ENCODE results near the gene CYTH2. TPM values are rescaled to one million over a fixed set of nuclear protein-coding genes. Genes with fewer than 3 reads are reported as not detected.
"Not testable (repeated sequence)": the region's sequence is repeated elsewhere in the genome, so short reads cannot be mapped to it uniquely, and the experiment has no call there.

The CYTH2 gene
- total and polyA plus RNA-seq, 2 of the 8 experiments (the other 6 are each of a cell fraction or from before 2014, with no cell fraction given) = 43.7 to 71.4 TPM

DNA sequence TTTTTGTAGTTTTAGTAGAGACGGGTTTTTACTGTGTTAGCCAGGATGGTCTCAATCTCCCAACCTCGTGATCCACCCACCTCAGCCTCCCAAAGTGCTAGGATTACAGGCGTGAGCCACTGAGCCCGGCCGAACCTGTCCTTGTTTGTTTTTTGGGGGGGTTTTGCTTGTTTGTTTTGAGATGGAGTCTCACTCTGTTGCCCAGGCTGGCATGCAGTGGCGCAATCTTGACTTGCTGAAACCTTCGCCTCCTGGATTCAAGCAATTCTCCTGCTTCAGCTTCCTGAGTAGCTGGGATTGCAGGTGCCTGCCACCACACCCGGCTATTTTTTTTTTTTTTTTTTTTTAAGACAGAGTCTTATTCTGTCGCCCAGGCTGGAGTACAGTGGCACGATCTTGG lies 17.5 kb downstream of the CYTH2 start:
- H3K36me3 ChIP-seq (ENCODE audit: control insufficient read depth in 2 of 4, insufficient read depth in 4 of 4, low read length in 3 of 4); FAIRE-seq; H3K9ac ChIP-seq (replicated peaks in 1 of 4; ENCODE audit: extremely low read depth in 1 of 4, low read depth in 3 of 4, low read length in 3 of 4); H4K5ac ChIP-seq (ENCODE audit: insufficient read length, low read depth, low read length); H3K4me1 ChIP-seq (replicated peaks in 1 of 4; ENCODE audit: control insufficient read depth in 3 of 4, insufficient read depth in 4 of 4, low read length in 3 of 4); H2BK15ac ChIP-seq (ENCODE audit: low read length); H2AK5ac ChIP-seq (ENCODE audit: low read depth, low read length); H3K23ac ChIP-seq (ENCODE audit: insufficient read length); H2AFZ ChIP-seq (ENCODE audit: low read length); H2BK20ac ChIP-seq (ENCODE audit: low read length); H3K27me3 ChIP-seq (replicated peaks in 1 of 4; ENCODE audit: control insufficient read depth in 3 of 4, extremely low read depth in 1 of 4, insufficient read depth in 3 of 4, low read length in 3 of 4); H3K23me2 ChIP-seq (ENCODE audit: low read depth, low read length); H3K4ac ChIP-seq (replicated peaks; ENCODE audit: insufficient read length, low read depth, low read length); H3K56ac ChIP-seq (replicated peaks; ENCODE audit: insufficient read length, low read depth, low read length); H3K9me3 ChIP-seq (ENCODE audit: insufficient read depth in 2 of 2, low read depth in 1 of 2, low read length in 1 of 2); H4K8ac ChIP-seq (ENCODE audit: extremely low read depth, insufficient read depth, low read length); H4K91ac ChIP-seq (replicated peaks; ENCODE audit: insufficient read length, low read length); H2BK12ac ChIP-seq (ENCODE audit: low read depth, low read length); DNase-seq (ENCODE audit: low read depth in 1 of 2, low spot score in 2 of 2); H3K79me2 ChIP-seq (ENCODE audit: control insufficient read depth in 1 of 2, insufficient read depth in 2 of 2, low read length in 2 of 2); H3K18ac ChIP-seq (ENCODE audit: extremely low read depth, low read length); H2BK120ac ChIP-seq (replicated peaks; ENCODE audit: low read depth, low read length); H3K79me1 ChIP-seq (ENCODE audit: low read depth, low read length); H4K20me1 ChIP-seq (replicated peaks in 1 of 2; ENCODE audit: control insufficient read depth in 1 of 2, insufficient read depth in 2 of 2, low read length in 2 of 2); H3K4me2 ChIP-seq (ENCODE audit: insufficient read depth in 1 of 2, low read depth in 2 of 2, low read length in 2 of 2); H2BK5ac ChIP-seq (ENCODE audit: low read depth, low read length); H3K4me3 ChIP-seq (ENCODE audit: extremely low read depth in 1 of 4, insufficient read depth in 2 of 4, low read depth in 3 of 4, low read length in 4 of 4); H3K27ac ChIP-seq (ENCODE audit: low read depth, low read length); H3K14ac ChIP-seq (ENCODE audit: insufficient read length): not testable (repeated sequence)
- CTCF ChIA-PET (ENCODE audit: partially characterized antibody) = interaction anchor here (0.6 to 5.5 kb wide), 6 partner anchors 20 to 131 kb away, joined by 3 to 105 read pairs (median 4); no protein-coding TSS in a partner anchor
- 88% methylated on average over 7 of the region's 10 CpGs; no CpG with 5 or more reads in 1 of the 2 experiments for WGBS, 2 experiments (ENCODE audit: extremely low coverage in 1 of 2, insufficient coverage in 1 of 2, insufficient read length in 1 of 2, insufficient replicate concordance in 2 of 2, low coverage in 1 of 2, low lambda C conversion rate in 2 of 2, missing lambda C conversion rate in 1 of 2)
- POLR2A ChIA-PET (ENCODE audit: partially characterized antibody) = interaction anchor here (0.9 to 14.8 kb wide), 11 partner anchors 12 to 128 kb away, joined by 3 to 176 read pairs (median 5); partner anchors contain the start of genes FAM83E, GRWD1 and KDELR1
